Activated CD4-positive, alpha-beta T cell treated with anti-CD3 and anti-CD28 coated beads, Interleukin-2, Interleukin-4, amounts not matched to agents 100 ng/mL and 50 ng/mL, durations not matched to agents 16 hours and 8 hours (primary cell): ENCODE measurements around the gene GSTK1.
"Not testable (repeated sequence)": the region's sequence is repeated elsewhere in the genome, so short reads cannot be mapped to it uniquely, and the experiment has no call there.

ENCODE experiments used
- DNase-seq: peaks from one replicate; pipeline ENCODE4 v3.0.0-alpha.2; 2020; ENCODE audit warnings: low spot score

Gene GSTK1

DNA sequence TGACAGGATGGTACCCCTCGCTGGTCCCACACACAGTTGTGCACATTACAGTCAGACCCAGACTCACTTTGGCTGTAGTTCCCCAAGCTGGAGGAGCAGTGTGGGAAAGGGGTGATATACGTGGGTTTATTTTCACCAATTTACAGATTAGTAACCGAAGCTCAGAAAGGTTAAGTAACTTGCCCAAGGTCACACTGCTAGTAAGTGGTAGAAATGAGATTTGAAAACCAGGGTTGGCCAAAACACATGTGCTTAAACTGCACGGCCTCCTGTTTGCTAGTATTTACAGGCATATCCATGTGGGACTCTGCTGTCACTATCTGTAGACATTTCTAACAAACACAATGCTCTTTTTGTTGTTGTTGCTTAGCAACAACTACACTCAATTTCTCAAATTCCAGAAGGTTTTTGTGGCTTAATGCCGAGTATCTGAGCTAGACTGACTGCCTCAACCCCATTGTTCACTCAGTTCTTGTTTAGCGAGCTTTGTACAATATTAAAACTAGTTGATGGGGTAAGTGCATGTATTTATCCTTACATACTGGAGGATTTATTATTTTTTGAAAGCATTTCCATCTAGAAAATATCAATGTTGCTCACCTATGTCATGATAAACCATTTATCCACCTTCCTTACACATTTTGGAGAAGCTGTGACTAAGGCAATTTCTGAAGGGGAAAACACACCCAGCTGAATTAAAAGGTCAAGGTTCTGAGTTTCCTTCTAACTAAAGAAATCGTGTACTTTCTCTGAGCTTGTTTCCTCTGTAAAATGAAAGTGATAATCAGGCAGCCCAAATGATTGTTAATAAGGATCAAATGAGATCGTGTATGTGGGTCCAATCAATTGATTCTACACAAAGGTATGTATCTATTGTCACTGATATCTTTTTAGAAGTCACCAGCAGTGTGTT is 16.2 kb downstream of the GSTK1 start:
- DNase-seq, result peak; percentile 16

DNA sequence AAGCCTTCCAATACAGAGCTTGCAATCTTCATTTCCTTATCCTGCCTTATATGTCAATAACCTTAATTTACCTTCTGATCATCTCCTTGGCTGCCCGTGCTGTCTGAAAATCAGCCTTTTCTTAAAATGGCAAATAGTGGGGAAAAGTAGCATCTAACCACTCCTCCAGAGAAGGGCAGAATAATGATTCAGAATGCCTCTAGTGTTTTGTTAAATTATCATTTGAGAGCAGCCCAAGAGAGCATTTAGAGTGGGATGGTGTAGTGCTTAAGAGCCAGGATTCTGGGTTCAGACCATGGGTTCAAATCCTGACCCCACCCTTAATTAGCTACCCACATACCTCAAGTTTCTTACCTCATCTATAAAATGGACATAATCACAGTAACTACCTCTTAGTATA is 16.9 kb downstream of the GSTK1 start:
- no peak for DNase-seq

DNA sequence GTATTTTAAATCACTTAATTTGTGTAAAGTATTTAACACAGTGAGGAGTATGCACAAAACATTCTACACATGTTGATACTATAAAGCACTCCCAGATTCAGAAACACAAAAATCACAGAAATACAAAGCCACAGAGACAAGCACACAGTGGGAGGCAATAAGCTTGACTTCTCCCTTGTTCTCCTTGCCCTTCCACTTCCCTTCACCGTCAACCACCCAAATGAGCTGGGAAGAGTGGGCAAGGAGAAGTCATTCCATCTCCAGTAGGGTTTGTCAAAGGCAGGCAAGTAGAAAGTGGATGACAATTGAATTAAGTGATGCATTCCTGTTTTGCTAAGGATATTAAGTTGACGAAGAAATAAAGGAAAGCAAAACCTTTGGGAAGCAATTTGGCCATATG is 17.3 kb downstream of the GSTK1 start:
- no peak for DNase-seq

DNA sequence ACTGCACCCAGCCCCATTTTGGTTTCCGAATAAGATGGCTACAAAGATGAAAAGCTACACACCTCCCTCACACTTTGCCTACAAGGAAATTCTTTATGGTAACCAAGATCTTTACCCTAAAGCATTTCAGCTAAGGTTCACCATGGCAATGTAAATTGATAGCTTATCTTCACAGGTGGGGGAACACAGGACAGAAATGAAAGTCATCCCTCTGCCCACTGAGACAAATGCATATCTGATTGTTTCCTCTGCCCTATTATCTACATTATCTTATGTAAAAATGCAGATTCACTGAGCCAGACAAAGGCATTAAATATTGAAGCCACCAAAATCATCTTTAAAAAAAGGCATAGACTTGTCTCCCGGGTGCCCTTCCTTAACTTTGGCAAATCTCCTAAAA is 18.3 kb downstream of the GSTK1 start:
- DNase-seq, result no peak

DNA sequence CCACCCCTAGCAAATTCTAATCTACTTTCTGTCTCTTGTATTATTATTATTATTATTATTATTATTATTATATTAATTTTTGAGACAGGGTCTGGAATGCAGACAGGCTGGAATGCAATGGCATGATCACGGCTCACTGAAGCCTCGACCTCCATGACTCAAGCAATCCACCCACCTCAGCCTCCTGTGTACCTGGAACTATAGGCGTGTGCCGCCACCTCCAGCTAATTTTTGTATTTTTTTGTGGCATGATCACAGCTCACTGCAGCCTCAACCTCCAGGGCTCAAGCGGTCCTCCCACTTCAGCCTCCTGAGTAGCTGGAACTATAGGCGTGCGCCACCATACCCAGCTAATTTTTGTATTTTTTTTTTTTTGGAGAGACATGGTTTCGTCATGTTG is 18.9 kb downstream of the GSTK1 start:
- DNase-seq, result no peak

DNA sequence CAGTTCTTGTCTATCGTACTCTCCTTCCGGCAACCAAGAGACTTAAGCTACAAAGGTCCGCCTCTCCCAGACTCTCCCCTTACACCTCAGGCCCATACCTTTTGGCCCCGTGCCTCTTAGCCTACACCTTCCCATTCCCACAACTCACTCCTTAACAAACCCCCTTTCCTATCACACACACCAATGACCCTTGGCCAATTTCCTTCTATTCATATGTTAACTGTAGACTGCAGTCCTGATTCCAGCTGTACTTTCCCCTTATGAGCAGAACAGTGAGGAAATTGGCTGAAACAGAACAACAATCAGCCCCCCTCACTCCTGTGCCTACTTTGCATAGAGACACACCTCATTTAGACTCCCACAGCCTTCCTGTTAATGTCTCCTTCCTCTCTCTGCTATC is 20.1 kb downstream of the GSTK1 start:
- DNase-seq, result no peak

DNA sequence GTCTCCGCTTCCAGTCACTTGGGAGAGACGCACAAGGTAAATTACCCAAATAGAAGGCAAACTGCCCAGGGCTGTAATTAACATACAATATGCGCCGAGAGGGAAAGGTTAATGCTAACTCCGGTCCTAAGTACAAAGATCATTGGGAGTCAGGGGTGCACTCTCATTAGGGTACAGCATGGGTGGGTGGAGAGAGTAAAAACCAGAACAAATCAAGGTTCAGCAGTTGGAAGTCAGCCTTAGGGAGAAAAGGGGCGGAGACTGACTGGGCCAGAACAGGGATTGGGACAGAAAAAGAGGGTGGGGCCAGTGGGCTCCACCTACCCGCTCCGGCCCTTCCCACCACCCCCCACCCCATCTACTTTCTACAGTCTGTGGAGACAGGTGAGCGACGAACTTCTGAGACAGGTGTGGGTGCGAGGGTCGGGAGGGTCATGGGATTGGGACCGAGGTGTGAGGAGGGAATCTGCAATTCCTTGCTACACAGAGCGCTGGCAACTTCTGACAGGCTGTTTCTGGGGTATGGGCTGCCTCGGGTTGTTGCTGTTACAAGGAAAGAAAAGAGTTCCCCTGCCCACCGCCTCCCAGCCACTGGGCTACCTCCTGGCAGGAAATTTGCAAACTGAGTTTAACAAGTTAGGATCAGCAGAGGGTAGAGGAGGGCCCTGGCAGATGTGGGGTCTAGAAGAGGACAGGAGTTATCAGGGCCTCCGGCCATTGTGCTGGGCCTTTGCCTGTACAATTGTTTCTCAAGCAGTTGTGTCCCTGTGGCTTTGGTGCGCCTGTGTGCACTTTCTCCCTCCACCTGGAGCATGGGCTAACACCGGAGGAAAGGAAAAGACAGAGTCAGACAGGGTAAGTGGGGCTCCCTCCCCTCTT is 21.6 kb downstream of the GSTK1 start, which contains the start of gene TMEM139:
Gene TMEM139 (plus strand): TSS at position 368 of the 879 bp plus-strand sequence. CDS start 1,000 bp downstream, outside the sequence.
- DNase-seq, result no peak

DNA sequence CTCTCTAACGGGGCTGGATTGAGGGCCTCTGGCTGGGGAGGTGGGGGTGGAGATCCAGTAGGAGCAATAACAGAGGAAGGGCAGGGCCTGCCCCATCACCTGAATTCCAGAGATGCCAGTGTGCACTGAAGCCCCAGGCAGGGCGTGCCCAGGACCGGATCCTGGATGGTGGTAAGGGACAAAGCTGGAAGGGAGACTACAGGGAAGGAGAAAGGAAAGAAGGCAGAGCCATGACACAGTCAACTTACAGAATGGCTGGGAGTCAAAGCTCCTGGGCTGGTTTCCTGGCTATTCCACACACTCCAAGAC is 22.2 kb downstream of the GSTK1 start:
- no peak for DNase-seq

DNA sequence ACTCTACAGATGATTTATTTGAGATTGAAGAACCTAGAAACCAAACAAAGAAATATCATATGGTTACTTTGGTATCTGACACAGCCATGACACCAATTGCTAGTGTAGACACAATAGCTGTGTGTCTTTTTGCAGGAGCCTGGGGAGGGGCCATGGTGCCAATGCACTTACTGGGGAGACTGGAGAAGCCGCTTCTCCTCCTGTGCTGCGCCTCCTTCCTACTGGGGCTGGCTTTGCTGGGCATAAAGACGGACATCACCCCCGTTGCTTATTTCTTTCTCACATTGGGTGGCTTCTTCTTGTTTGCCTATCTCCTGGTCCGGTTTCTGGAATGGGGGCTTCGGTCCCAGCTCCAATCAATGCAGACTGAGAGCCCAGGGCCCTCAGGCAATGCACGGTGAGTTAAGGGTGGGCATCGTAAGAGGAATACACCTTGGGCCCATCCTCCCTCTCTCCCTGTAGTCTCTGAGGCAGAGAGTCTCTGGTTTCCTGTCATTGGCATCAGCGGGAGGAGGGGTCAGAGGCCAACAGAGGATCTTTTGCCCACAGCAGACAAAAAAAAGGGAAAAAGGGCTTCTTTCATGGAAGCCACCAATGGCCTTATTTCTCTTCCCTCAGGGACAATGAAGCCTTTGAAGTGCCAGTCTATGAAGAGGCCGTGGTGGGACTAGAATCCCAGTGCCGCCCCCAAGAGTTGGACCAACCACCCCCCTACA is 22.7 kb downstream of the GSTK1 start:
- no peak for DNase-seq

DNA sequence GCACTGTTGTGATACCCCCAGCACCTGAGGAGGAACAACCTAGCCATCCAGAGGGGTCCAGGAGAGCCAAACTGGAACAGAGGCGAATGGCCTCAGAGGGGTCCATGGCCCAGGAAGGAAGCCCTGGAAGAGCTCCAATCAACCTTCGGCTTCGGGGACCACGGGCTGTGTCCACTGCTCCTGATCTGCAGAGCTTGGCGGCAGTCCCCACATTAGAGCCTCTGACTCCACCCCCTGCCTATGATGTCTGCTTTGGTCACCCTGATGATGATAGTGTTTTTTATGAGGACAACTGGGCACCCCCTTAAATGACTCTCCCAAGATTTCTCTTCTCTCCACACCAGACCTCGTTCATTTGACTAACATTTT is 23.3 kb downstream of the GSTK1 start:
- no peak for DNase-seq

DNA sequence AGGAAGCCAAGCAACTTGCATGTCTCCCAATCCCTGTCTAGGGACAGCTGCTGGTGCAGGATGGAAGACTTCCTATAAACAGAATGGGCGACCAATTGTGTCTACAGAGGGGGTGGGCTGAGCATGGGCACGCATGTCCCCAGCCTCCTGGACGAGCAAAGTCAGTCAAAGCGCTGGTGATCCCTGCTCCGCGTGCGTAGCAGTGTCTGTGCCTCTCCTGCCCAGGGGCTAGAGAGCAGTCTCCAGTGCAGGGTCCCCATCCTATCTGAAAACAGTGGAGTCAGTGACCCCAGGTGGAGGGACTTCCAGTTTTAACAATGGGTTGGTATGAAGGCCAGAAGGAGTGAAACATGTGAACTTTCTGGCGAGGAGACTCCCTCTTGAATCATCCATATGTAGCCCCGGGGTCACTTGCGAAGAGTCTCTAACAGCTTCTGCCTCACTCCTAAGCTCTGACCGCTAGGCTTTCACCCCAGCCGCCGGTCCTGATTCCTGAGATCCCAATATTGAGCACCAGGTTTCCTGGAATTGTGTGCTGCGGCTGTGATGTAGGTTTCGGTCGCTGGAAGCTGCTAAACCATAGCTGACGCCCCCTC is 24.2 kb downstream of the GSTK1 start:
- no peak for DNase-seq

DNA sequence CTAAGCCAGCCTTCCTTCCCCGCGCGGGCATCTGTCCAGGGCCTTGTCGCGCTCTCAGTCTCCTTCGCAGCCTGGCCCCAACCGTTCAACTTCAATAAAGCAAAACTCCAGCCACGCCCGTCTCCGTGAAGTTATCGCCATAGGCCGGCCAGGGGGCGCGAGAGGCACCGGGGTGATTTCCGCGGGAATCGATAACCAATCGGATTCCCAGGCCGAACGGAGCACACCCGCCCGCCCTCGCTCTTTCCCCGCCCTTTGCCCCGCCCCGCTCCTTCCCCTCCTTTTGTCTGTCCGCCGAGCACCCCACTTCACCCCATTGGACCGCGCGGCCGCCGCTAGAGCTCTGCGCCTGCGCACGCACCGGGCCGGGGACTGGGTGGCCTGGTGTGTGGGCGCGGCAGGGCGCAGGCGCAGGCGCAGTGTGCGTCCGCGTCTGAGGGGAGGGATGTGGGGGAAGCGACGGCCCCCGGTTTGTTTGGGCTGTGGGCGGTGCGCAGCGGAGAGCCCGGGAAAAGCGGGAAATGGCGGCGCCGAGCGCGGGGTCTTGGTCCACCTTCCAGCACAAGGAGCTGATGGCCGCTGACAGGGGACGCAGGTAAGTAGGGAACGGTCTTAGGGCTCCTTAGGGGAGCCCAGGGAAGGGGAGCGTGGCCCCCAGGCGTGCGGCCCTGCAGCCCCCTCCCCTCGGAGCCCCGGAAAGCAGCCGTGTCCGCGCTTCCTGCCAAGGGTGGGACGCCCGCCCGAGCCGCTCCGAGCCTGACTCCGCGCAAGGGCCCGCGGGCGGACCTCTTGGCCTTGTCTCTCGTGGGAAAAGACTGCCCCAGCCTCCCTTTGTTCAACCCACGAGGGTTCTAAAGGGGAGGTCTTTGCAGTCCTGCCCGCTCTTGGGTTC is 24.9 kb downstream of the GSTK1 start, which contains the start of gene CASP2:
Gene CASP2 (plus strand): TSS at position 417 of the 892 bp plus-strand sequence. CDS start 105 bp downstream, at position 522.
- peak; percentile 99 for DNase-seq

DNA sequence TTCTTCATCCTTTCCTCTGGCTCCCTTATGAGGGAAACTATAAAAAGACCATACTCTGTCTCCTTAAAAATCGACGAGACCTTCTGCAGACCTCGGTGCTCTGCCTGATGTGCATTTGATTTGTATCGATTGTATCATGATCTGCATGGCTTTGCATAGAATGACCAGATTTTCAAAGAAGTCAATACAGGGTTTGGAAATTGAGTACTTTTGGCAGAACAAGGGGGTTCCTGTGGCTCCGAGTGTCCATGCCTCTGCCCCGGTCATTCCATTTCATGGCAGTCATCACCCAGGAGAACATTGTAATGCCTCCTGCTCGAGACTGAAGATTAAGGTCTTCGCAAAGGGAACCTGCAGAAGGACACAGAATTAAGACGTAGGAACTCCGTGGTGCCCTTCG is 25.6 kb downstream of the GSTK1 start:
- no peak for DNase-seq

DNA sequence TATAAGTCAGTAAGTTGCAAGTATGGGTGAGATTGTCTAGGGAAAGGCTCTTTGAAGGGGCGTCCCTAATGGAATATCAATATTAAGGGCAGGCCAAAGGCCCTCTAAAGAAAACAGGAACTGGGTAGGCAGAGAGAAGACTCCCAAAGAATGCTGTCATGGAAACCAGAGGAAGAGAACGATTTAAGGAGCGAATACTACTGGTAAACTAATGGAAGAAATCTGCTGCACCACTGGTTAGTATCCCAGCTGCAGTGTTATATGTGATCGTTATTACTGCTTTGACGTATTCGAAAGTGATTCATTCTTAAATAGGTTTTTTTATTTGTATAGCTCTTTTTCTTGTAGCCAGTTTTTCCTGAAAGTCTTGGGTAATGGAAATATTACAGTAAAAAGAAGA is 26.2 kb downstream of the GSTK1 start:
- DNase-seq, result no peak

DNA sequence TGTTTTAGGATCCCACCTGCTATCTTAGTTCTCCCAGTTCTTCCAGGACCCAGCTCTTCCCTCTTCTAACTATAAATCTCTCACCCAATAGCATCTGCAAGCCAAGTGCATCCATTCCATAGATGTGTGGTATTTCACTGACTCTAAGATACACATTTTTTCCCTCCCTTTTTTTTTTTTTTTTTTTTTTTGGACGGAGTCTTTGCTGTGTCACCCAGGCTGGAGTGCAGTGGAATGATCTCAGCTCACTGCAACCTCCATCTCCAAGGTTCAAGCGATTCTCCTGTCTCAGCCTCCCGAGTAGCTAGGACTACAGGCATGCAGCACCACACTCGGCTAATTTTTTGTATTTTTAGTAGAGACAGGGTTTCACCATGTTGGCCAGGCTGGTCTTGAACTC is 26.6 kb downstream of the GSTK1 start:
- DNase-seq, result not testable (repeated sequence)

DNA sequence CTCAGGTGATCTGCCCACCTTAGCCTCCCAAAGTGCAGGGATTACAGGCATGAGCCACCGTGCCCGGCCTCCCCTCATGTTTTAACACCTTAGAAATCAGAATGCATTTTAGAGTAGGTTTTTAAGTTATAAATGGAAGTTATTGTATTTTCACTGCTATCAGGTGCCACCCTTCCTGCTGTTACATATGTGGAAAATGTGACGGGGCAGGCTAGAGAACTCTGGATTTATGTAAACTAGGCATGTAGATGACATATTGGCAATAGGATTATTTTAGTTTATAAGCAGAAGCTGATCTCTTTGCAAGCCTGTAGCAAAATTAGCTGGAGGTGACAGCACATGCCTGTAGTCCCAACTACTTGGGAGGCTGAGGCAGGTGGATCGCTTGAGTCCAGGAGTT is 27.1 kb downstream of the GSTK1 start:
- DNase-seq, result no peak

DNA sequence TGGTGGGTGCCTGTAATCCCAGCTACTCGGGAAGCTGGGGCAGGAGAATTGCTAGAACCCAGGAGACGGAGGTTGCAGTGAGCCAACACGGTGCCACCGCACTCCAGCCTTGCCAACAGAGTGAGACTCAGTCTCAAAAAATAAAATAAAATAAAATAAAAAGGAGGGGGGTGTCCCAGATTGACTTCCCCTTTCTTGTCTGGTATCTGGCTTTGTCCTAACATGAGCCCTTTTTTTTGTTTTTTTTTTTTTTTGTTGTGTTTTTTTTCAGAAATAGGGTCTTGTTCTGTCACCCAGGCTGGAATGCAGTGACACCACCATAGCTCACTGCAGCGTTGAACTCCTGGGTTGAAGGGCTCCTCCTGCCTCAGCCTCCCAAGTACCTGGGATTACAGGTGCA is 29.6 kb downstream of the GSTK1 start:
- no peak for DNase-seq

DNA sequence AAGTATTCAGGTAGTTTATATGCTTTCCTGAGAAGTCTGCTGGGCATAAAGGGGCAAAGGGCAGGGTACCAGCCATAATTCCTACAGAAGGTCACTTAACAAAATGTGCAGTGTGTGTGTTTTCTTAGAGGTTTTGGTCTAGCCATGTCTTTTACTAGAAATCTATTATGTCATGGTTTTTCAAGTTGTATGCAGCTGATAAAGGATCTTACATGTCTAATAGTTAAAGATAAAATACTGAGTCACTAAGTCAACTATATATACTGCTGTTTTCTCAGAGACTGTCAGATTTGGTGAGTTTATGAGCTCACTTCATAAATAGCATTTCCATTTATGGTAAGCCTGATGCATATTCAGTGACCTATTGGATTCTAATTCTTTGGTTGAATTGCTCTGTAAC is 32.6 kb downstream of the GSTK1 start:
- DNase-seq, result no peak

DNA sequence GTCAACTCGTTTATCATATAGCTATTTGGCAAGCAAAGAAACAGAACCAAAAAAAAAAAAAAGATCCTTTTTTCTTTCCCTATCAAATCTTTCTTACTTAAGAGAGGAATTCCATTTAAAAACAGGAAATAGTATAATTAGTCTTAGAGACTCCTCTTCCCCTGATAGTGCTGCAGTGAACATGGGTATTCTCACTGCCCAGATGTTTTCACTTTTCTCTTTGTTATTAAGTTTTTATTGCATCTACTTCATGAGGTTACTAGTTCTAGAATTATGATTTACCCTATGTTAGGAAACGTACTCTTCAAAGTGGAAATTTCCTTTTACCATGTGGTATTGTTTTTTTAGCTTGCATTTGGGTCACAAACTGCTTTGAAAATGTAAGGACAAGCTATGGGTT is 33.4 kb downstream of the GSTK1 start:
- no peak for DNase-seq

DNA sequence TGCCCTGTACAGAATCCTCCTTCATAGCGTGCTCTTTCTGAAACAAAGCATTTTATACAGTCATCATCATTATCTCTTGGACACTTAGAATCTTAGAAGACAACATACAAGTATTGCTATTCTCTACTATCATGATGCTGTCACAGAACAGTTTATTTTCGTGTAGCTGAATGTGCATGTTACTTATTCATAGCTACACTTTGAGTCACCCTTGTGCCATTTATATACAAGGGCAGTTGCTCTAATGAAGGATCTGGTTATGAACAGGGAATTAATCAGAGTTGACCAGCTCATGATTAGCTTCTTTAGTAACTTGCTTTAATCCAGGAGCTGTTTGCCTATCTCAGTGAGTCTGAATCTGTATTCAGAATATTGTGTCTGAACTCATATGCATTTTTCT is 36.1 kb downstream of the GSTK1 start:
- no peak for DNase-seq

DNA sequence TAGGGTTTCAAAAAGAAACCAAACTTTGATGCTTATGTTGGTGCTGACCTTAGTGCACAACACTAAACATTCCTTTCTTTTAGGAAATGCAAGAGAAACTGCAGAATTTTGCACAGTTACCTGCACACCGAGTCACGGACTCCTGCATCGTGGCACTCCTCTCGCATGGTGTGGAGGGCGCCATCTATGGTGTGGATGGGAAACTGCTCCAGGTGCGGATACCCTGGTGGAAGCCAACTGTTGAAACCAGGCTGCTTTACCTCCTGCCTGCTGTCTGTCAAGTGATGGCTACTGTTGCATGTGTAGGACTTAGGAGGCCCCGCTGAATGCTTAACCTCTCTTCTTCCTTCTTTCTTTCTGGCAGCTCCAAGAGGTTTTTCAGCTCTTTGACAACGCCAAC is 36.6 kb downstream of the GSTK1 start:
- DNase-seq, result peak; percentile 61
